PC-9 (cell line): Measurements from ENCODE around the gene TSPAN3. TPM values are rescaled to one million over a fixed set of nuclear protein-coding genes. Genes with fewer than 3 reads are reported as not detected.

Experiments used
- BruUV-seq: library from RNA; stranded (reverse); fragments of 400-500 nt; replicated peaks from 2 replicates; lab custom pipeline; 2021; lab: Mats Ljungman, UMichigan
- CTCF ChIA-PET: fragments of 300-600 bp; sonication (Branson Sonifier 250); formaldehyde crosslinking; loops from one replicate; lab custom pipeline; 2022; ENCODE audit warnings: antibody characterized with exemption; lab: Charles Lee
- POLR2A ChIA-PET: fragments of 300-600 bp; sonication (Branson Sonifier 250); formaldehyde crosslinking; loops from one replicate; lab custom pipeline; 2022; ENCODE audit warnings: antibody characterized with exemption; ENCODE audit not compliant: unreplicated experiment; lab: Charles Lee
- DNase-seq, 2 experiments: peaks; one replicate each; pipeline versions ENCODE4 v3.0.0 to v3.0.0-alpha.2; 2015 to 2022; ENCODE audit warnings: mixed read lengths in 1 of 2
- H2AFZ ChIP-seq: fragments of 200-600 bp; sonication (generic); 2 replicates; pipeline ENCODE4 v1.8.1; 2017; ENCODE audit warnings: antibody characterized with exemption
- H3F3A ChIP-seq: fragments of 200-600 bp; sonication (generic); 2 replicates; pipeline ENCODE4 v1.8.1; 2017; ENCODE audit warnings: antibody characterized with exemption, mild to moderate bottlenecking, low read depth; ENCODE audit not compliant: insufficient read depth
- H3K27ac ChIP-seq: fragments of 200-600 bp; sonication (generic); 2 replicates; pipeline ENCODE4 v1.6.1; 2016; ENCODE audit warnings: mixed run types
- H3K27me3 ChIP-seq: fragments of 200-600 bp; sonication (generic); 2 replicates; pipeline ENCODE4 v1.6.1; 2016; ENCODE audit warnings: low read depth, mixed run types; ENCODE audit not compliant: insufficient read depth
- H3K36me3 ChIP-seq: fragments of 200-600 bp; sonication (generic); 2 replicates; pipeline ENCODE4 v1.6.1; 2016; ENCODE audit warnings: low read depth, mixed run types
- H3K4me1 ChIP-seq: fragments of 200-600 bp; sonication (generic); replicated peaks from 2 replicates; pipeline ENCODE4 v1.6.1; 2016; ENCODE audit warnings: mixed run types; ENCODE audit not compliant: insufficient read depth
- H3K4me2 ChIP-seq: fragments of 200-600 bp; sonication (generic); 2 replicates; pipeline ENCODE4 v1.6.1; 2017; ENCODE audit warnings: mixed run types
- H3K4me3 ChIP-seq: fragments of 200-600 bp; sonication (generic); 2 replicates; pipeline ENCODE4 v1.6.1; 2016; ENCODE audit warnings: mixed run types
- H3K79me2 ChIP-seq: fragments of 200-600 bp; sonication (generic); 2 replicates; pipeline ENCODE4 v1.6.1; 2017; ENCODE audit warnings: low read depth, mixed run types
- H3K9me2 ChIP-seq: fragments of 200-600 bp; sonication (generic); 2 replicates; pipeline ENCODE4 v1.8.1; 2017; ENCODE audit warnings: mild to moderate bottlenecking; ENCODE audit not compliant: insufficient read depth
- H3K9me3 ChIP-seq: fragments of 200-600 bp; sonication (generic); 2 replicates; pipeline ENCODE4 v1.8.1; 2016; ENCODE audit warnings: low read depth; ENCODE audit not compliant: insufficient read depth
- H4K20me1 ChIP-seq: fragments of 200-600 bp; sonication (generic); 2 replicates; pipeline ENCODE4 v1.8.1; 2017; ENCODE audit not compliant: insufficient read depth
- CTCF ChIP-seq: fragments of 200-600 bp; sonication (generic); conservative IDR thresholded peaks from 2 replicates; pipeline ENCODE4 v1.6.1; 2017; ENCODE audit warnings: mixed run types, antibody characterized with exemption, mild to moderate bottlenecking, moderate library complexity
- EZH2 ChIP-seq: fragments of 200-600 bp; sonication (generic); IDR thresholded peaks from 2 replicates; pipeline ENCODE4 v1.8.0; 2017; ENCODE audit warnings: antibody characterized with exemption, low read depth
- intact Hi-C: fragments of 100-400 bp; cut with micrococcal nuclease; formaldehyde crosslinking; loops from one replicate; pipeline ENCODE4 v1.10.0; 2022; ENCODE audit not compliant: unreplicated experiment
- total RNA-seq: library from RNA; stranded (reverse); gene quantifications from 2 replicates; pipeline ENCODE4 v1.2.3, GENCODE V29; 2021

The TSPAN3 gene
- total RNA-seq, 1 experiment from 2014 or later = 151 TPM

- BruUV-seq = no TSS peak
- no peaks in the 10 kb centered on the region for H3K36me3 ChIP-seq
- peak; percentile 98 for TF ChIP-seq CTCF
- TF ChIP-seq EZH2 = no peak
- no peaks in the 10 kb centered on the region for H3F3A ChIP-seq
- no peak overlapping the region for H3K27ac ChIP-seq
- no peaks in the 10 kb centered on the region for H3K79me2 ChIP-seq
- ChIA-PET POLR2A (no interaction called here), CTCF (no interaction called here)
- no peaks in the 10 kb centered on the region for H3K27me3 ChIP-seq
- H3K9me2 ChIP-seq = no peaks in the 10 kb centered on the region
- H4K20me1 ChIP-seq = no peaks in the 10 kb centered on the region
- H3K4me2 ChIP-seq = no peak overlapping the region
- no peak overlapping the region for H3K4me3 ChIP-seq
- H3K4me1 ChIP-seq = no peaks in the 10 kb centered on the region
- no peaks in the 10 kb centered on the region for H3K9me3 ChIP-seq
- intact Hi-C loops = loop anchor here (2.0 to 5.0 kb wide), 3 partner anchors 82 to 518 kb away; no protein-coding TSS in a partner anchor
- no peak overlapping the region for H2AFZ ChIP-seq
- peak in 1 of 2 experiments; percentile 69 for DNase-seq
Observed at GRCh38 chr15:77024273-77025082, 46.4 kb downstream of the TSPAN3 start.

GRCh38 chr15:77023576-77024272 is 47.2 kb downstream of the TSPAN3 start:
- H3K9me2 ChIP-seq = no peaks in the 10 kb centered on the region
- no peaks in the 10 kb centered on the region for H3K79me2 ChIP-seq
- H3K4me1 ChIP-seq = no peaks in the 10 kb centered on the region
- no peak overlapping the region for H2AFZ ChIP-seq
- BruUV-seq = no TSS peak
- DNase-seq = no peak
- CTCF ChIA-PET = interaction anchor here (0.7 kb wide), 1 partner anchor 394 kb away, joined by 6 read pairs; no protein-coding TSS in a partner anchor
- no peak for TF ChIP-seq CTCF
- TF ChIP-seq EZH2 = no peak
- no peaks in the 10 kb centered on the region for H4K20me1 ChIP-seq
- H3K36me3 ChIP-seq = no peaks in the 10 kb centered on the region
- H3K4me3 ChIP-seq = no peak overlapping the region
- H3F3A ChIP-seq = no peaks in the 10 kb centered on the region
- H3K27ac ChIP-seq = no peak overlapping the region
- POLR2A ChIA-PET = no interaction called here
- H3K27me3 ChIP-seq = no peaks in the 10 kb centered on the region
- no peaks in the 10 kb centered on the region for H3K9me3 ChIP-seq
- H3K4me2 ChIP-seq = no peak overlapping the region
- intact Hi-C loops = loop anchor here (2.0 to 5.0 kb wide), 2 partner anchors 83 to 121 kb away; no protein-coding TSS in a partner anchor

DNA sequence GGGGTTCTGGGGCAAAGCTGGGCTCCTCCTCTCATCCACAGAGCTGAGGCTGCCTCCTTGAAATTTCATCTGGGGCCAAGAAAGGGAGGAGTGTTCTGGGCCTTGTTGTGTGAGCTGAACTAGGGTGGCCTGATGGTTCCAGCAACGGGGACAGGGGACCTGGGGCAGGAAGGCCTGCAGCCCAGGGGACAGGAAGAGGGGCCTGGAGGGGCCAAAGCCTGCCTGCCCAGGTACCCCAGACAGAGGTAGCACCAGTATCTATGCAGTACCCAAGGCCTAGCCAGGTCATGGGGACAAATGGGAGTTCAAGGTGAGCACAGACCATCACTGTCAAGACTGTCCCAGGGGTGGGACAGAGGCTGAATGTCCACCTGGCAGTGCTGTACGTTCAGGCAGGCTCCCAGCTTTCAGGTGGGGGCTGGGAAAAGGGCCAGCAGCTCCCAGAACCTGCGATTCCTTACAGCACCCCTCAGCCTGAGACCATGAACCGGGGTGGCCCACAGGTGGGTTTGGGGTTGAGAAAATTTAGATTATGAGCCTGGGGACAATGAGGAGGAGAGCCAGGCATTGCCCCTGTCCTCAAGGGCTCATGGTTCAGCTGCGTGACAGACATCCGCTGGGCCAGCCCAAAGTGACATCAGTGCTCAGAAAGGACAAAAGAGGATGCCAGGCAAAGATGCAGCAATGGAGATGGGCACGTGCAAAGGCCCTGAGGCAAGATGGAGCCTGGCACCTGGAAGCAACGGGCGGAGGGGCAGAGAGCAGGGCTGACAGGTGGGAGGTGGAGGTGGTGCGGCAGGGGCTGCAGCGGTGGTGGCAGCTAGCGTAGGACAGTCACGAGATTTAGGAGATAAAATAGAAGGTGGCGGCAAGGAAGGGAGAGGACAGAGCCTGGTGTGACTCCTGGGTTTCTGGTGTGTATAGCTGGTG is 48.0 kb downstream of the TSPAN3 start:
- DNase-seq = no peak
- H3F3A ChIP-seq = no peaks in the 10 kb centered on the region
- no peaks in the 10 kb centered on the region for H3K36me3 ChIP-seq
- H3K4me2 ChIP-seq = no peak overlapping the region
- H3K4me3 ChIP-seq = no peak overlapping the region
- no peaks in the 10 kb centered on the region for H3K27me3 ChIP-seq
- no peaks in the 10 kb centered on the region for H3K79me2 ChIP-seq
- H3K27ac ChIP-seq = no peak overlapping the region
- TF ChIP-seq EZH2 = no peak
- no peak for TF ChIP-seq CTCF
- no peaks in the 10 kb centered on the region for H3K4me1 ChIP-seq
- CTCF ChIA-PET = interaction anchor here (0.6 to 0.7 kb wide), 2 partner anchors 395 to 1085 kb away, joined by 3 to 6 read pairs; no protein-coding TSS in a partner anchor
- H3K9me2 ChIP-seq = no peaks in the 10 kb centered on the region
- no TSS peak for BruUV-seq
- POLR2A ChIA-PET = no interaction called here
- H2AFZ ChIP-seq = no peak overlapping the region
- H4K20me1 ChIP-seq = no peaks in the 10 kb centered on the region
- intact Hi-C loops = loop anchor here (5.0 kb wide), 1 partner anchor 121 kb away; no protein-coding TSS in a partner anchor
- H3K9me3 ChIP-seq = no peaks in the 10 kb centered on the region
